Measurements from ENCODE around the gene YAP1. TPM values are rescaled to one million over a fixed set of nuclear protein-coding genes. Genes with fewer than 3 reads are reported as not detected.

YAP1 gene
- polyA plus RNA-seq, 3 donors: not detected

DNA sequence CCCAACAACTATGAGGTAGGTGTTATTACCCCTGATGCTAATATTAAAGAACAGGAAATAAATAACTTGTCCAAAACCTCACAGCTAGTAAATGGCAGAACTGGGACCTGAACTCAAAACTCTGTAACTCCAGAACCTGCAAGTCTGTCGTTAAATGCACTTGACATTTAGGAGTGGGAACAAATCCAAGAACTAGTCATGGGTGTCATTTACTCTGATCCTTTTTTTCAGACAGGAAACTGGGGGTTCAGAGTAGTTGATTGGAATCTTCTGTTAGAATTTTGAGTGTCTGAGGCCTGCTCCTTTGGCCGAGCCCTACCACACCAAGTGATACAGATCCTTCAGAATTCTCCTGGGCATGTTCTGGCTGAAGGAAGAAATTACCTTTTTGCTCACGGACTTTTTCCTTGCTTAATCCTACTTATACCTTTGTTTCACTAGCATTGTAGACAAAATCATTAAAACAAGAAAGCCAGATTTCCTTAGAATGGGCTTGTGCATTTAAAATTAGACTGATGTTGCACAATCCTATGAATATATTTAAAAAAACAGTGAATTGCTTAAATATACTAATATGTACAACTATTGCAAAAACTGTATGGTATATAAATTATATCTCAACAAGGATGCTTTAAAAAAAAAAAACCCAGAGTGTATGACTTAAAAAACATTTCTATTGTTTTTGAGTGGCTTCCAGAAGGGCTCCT, 1.4 kb upstream of the YAP1 start:
- no peak for DNase-seq
- Histone ChIP-seq H3K36me3 (replicated peaks in 1 of 2; ENCODE audit: control insufficient read depth in 1 of 2, insufficient read depth in 2 of 2, low read length in 2 of 2) (no peaks in the 10 kb centered on the region), H3K9me3 (replicated peaks in 1 of 2; ENCODE audit: control insufficient read depth in 1 of 2, insufficient read depth in 1 of 2, low read length in 2 of 2) (peaks cover 3 to 15% of the 10 kb centered on the region in 2 donors), H3K79me2 (ENCODE audit: insufficient read depth, low read length) (no peaks in the 10 kb centered on the region), H3K4me1 (ENCODE audit: control insufficient read depth in 1 of 2, insufficient read depth in 2 of 2, low read length in 2 of 2) (peaks cover 16 to 24% of the 10 kb centered on the region in 2 donors), H2AFZ (ENCODE audit: insufficient read depth, low read depth, low read length, poor library complexity, severe bottlenecking) (no peak overlapping the region), H4K20me1 (ENCODE audit: insufficient read depth, low read length) (no peaks in the 10 kb centered on the region), H3K4me2 (replicated peaks; ENCODE audit: extremely low read depth, low read length, poor library complexity, severe bottlenecking) (no peak overlapping the region), H3K9ac (ENCODE audit: insufficient read depth, low read length, poor library complexity, severe bottlenecking) (no peak overlapping the region), H3K4me3 (replicated peaks in 1 of 3; ENCODE audit: low read depth in 2 of 3, low read length in 3 of 3) (no peak overlapping the region), H3K27me3 (ENCODE audit: control insufficient read depth in 2 of 2, insufficient read depth in 2 of 2, low read length in 2 of 2) (peaks cover 70 to 77% of the 10 kb centered on the region in 2 donors), H3K27ac (ENCODE audit: low read depth in 1 of 2, low read length in 2 of 2) (no peak overlapping the region)
- TF ChIP-seq, protein P1, sequence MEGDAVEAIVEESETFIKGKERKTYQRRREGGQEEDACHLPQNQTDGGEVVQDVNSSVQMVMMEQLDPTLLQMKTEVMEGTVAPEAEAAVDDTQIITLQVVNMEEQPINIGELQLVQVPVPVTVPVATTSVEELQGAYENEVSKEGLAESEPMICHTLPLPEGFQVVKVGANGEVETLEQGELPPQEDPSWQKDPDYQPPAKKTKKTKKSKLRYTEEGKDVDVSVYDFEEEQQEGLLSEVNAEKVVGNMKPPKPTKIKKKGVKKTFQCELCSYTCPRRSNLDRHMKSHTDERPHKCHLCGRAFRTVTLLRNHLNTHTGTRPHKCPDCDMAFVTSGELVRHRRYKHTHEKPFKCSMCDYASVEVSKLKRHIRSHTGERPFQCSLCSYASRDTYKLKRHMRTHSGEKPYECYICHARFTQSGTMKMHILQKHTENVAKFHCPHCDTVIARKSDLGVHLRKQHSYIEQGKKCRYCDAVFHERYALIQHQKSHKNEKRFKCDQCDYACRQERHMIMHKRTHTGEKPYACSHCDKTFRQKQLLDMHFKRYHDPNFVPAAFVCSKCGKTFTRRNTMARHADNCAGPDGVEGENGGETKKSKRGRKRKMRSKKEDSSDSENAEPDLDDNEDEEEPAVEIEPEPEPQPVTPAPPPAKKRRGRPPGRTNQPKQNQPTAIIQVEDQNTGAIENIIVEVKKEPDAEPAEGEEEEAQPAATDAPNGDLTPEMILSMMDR (IDR thresholded peaks at IDR 0.05): no peak
- peaks cover 2 to 5% of the 10 kb centered on the region in 2 donors for H3K36me3 Mint-ChIP-seq
- peaks cover 12% of the 10 kb centered on the region for H3K4me1 Mint-ChIP-seq
- intact Hi-C loops (cut with micrococcal nuclease): no loop called here
- peak overlapping the region in 1 of 2 donors; percentile 99 for H3K4me3 Mint-ChIP-seq
- H3K27ac Mint-ChIP-seq: no peak overlapping the region
- peaks cover 0 to 32% (median 8%) of the 10 kb centered on the region in 7 donors for H3K9me3 Mint-ChIP-seq
- no CpG with 5 or more reads among the region's 3 CpGs for WGBS (ENCODE audit: insufficient coverage)
- peaks cover 63 to 88% (median 82%) of the 10 kb centered on the region in 3 donors for H3K27me3 Mint-ChIP-seq (ENCODE audit: low read depth in 3 of 3)

DNA sequence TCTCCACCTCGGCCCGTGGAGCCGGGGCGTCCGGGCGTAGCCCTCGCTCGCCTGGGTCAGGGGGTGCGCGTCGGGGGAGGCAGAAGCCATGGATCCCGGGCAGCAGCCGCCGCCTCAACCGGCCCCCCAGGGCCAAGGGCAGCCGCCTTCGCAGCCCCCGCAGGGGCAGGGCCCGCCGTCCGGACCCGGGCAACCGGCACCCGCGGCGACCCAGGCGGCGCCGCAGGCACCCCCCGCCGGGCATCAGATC, 439 bp downstream of the YAP1 start:
- no peak overlapping the region for H3K27ac Mint-ChIP-seq
- Histone ChIP-seq H2AFZ (ENCODE audit: insufficient read depth, low read depth, low read length, poor library complexity, severe bottlenecking) (peak overlapping the region; percentile 81), H3K9me3 (replicated peaks in 1 of 2; ENCODE audit: control insufficient read depth in 1 of 2, insufficient read depth in 1 of 2, low read length in 2 of 2) (peaks cover 3 to 18% of the 10 kb centered on the region in 2 donors), H3K27me3 (ENCODE audit: control insufficient read depth in 2 of 2, insufficient read depth in 2 of 2, low read length in 2 of 2) (peaks cover 88 to 89% of the 10 kb centered on the region in 2 donors), H4K20me1 (ENCODE audit: insufficient read depth, low read length) (no peaks in the 10 kb centered on the region), H3K4me1 (ENCODE audit: control insufficient read depth in 1 of 2, insufficient read depth in 2 of 2, low read length in 2 of 2) (peaks cover 16 to 24% of the 10 kb centered on the region in 2 donors), H3K79me2 (ENCODE audit: insufficient read depth, low read length) (no peaks in the 10 kb centered on the region), H3K4me2 (replicated peaks; ENCODE audit: extremely low read depth, low read length, poor library complexity, severe bottlenecking) (peak overlapping the region; percentile 82), H3K27ac (ENCODE audit: low read depth in 1 of 2, low read length in 2 of 2) (no peak overlapping the region), H3K36me3 (replicated peaks in 1 of 2; ENCODE audit: control insufficient read depth in 1 of 2, insufficient read depth in 2 of 2, low read length in 2 of 2) (no peaks in the 10 kb centered on the region), H3K4me3 (replicated peaks in 1 of 3; ENCODE audit: low read depth in 2 of 3, low read length in 3 of 3) (peak overlapping the region in 1 of 3 experiments; percentile 77), H3K9ac (ENCODE audit: insufficient read depth, low read length, poor library complexity, severe bottlenecking) (no peak overlapping the region)
- DNase-seq: no peak
- intact Hi-C loops (cut with micrococcal nuclease): no loop called here
- TF ChIP-seq, protein P1 (IDR thresholded peaks at IDR 0.05): no peak
- peaks cover 0 to 32% (median 8%) of the 10 kb centered on the region in 7 donors for H3K9me3 Mint-ChIP-seq
- peak overlapping the region; percentile 39 to 60 for H3K4me3 Mint-ChIP-seq
- H3K36me3 Mint-ChIP-seq: peaks cover 2 to 5% of the 10 kb centered on the region in 2 donors
- peaks cover 12% of the 10 kb centered on the region for H3K4me1 Mint-ChIP-seq
- H3K27me3 Mint-ChIP-seq (ENCODE audit: low read depth in 3 of 3): peaks cover 72 to 90% (median 87%) of the 10 kb centered on the region in 3 donors
- WGBS (ENCODE audit: insufficient coverage): under 1% methylated on average over 31 of the region's 31 CpGs

Measured in CD14-positive monocyte (primary cell).